GM12801 (cell line): Measurements from ENCODE around the gene ZC3H10.

Experiments used
- CTCF ChIP-seq: IDR thresholded peaks from one replicate; pipeline ENCODE4 v1.5.1; 2011; ENCODE audit warnings: control low read depth; ENCODE audit not compliant: insufficient read length; ENCODE audit errors: extremely low read depth

The ZC3H10 gene

GRCh38 chr12:56155256-56155845, 37.3 kb downstream of the ZC3H10 start:
- no peak for TF ChIP-seq CTCF

GRCh38 chr12:56157201-56158028, 39.3 kb downstream of the ZC3H10 start:
- no peak for TF ChIP-seq CTCF

- TF ChIP-seq CTCF = no peak
Observed at GRCh38 chr12:56158029-56158925, 40.2 kb downstream of the ZC3H10 start, which contains the start of gene MYL6. TSS of gene MYL6 (plus strand) at chr12:56158359. CDS start at chr12:56158402, 43 bp downstream.

GRCh38 chr12:56158926-56159461, 40.9 kb downstream of the ZC3H10 start:
- TF ChIP-seq CTCF = no peak

- TF ChIP-seq CTCF = no peak
Observed at GRCh38 chr12:56159482-56160192, 41.6 kb downstream of the ZC3H10 start.

- no peak for TF ChIP-seq CTCF
Observed at GRCh38 chr12:56160193-56160763, 42.2 kb downstream of the ZC3H10 start.
